Activated T-cell treated with anti-CD3 and anti-CD28 coated beads, Interleukin-2, amount 50 U/mL, for 4 hours (primary cell): ENCODE measurements around the gene C3orf18. TPM values are rescaled to one million over a fixed set of nuclear protein-coding genes. Genes with fewer than 3 reads are reported as not detected.

Experiments
- ATAC-seq, 2 donors: fragments of 200-7000 bp; cut with Tn5 transposase; one replicate each; pipeline ENCODE4 v1.10.0; 2021
- DNase-seq: peaks from one replicate; pipeline ENCODE4 v3.0.0-alpha.2; 2020
- H3K27me3 Mint-ChIP-seq: one replicate; pipeline ENCODE4 v1.8.0; 2021; ENCODE audit warnings: low read depth, mixed read lengths
- H3K36me3 Mint-ChIP-seq: one replicate; pipeline ENCODE4 v1.8.0; 2022; ENCODE audit warnings: mixed read lengths; ENCODE audit not compliant: insufficient read depth
- H3K4me1 Mint-ChIP-seq: one replicate; pipeline ENCODE4 v1.8.0; 2021; ENCODE audit warnings: low read depth, mixed read lengths
- H3K4me3 Mint-ChIP-seq: one replicate; pipeline ENCODE4 v1.8.0; 2021; ENCODE audit warnings: mild to moderate bottlenecking, moderate library complexity, mixed read lengths
- H3K9me3 Mint-ChIP-seq: one replicate; pipeline ENCODE4 v1.8.0; 2021; ENCODE audit warnings: mixed read lengths
- total RNA-seq, 3 donors: library from RNA; stranded (reverse); gene quantifications; one replicate each; pipeline ENCODE4 v1.2.1, GENCODE V29; 2021

C3orf18 gene
- total RNA-seq, 3 donors from 2014 or later = 6.7 to 11.2 (median 9.0) TPM

DNA sequence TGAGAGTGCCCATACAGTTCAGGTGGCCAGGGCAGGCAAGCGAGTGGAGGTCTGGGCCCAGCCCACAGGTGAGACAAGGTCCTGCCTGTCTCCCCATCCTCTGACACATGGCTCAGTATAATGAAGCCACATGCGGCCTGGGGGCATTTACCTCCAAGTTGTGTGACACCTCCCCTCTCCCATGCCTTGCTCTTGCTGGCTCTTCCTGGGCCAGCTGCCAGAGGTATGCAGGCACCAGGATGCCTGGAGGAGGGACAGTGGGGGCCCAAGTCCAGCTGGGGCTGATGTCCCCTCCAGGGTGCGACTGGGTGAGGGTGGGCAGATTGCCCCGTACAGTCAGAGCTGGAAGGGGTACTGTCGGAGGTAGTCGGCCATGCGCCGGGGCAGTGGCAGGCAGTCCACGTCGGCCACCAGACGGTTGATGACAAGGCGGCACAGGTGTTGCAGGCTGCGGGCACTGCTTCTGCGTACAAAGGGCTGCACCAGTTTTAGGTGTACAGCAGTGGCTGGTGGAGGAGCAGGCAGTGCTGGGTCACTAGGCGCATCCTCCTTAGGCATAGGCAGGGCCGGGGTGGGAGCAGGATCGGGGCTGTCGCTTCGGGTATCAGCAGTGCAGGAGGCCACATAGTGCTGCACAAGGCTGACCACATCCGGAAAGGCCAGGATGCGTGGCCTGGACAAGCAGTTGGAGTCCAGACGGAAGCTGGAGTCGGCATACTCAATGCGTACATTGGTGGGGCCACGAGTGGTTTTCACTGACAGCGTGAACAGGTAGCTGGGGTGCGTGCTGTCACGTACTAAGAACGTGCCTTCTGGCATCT is 39.9 kb upstream of the C3orf18 start:
- no peak for ATAC-seq
- no peaks in the 10 kb centered on the region for H3K27me3 Mint-ChIP-seq
- peaks cover 76% of the 10 kb centered on the region for H3K36me3 Mint-ChIP-seq
- no peak for DNase-seq
- no peaks in the 10 kb centered on the region for H3K9me3 Mint-ChIP-seq
- peaks cover 56% of the 10 kb centered on the region for H3K4me1 Mint-ChIP-seq
- H3K4me3 Mint-ChIP-seq = peak overlapping the region; percentile 94

DNA sequence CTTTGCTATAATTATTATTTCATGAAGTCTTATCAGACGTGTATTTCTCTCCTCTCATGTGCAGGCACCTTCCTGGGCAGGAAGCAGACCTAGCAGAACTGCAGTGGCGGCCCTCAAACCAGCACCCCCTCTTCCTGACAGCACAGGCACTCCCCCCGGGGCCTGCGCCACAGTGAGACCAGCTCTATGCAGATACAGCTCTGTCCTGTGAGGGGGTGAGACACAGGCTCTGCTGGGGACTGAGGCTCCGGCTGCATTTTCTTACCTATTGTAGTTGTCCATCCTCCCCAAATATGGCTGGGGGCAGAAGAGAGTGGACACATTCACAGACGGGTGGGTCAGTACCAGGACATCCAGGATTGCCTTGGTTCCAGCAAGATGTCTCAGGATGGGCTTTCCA is 39.0 kb upstream of the C3orf18 start:
- Mint-ChIP-seq H3K9me3 (no peaks in the 10 kb centered on the region), H3K4me3 (peak overlapping the region; percentile 94), H3K27me3 (no peaks in the 10 kb centered on the region), H3K36me3 (peaks cover 74% of the 10 kb centered on the region), H3K4me1 (peaks cover 61% of the 10 kb centered on the region)
- ATAC-seq = no peak
- no peak for DNase-seq

DNA sequence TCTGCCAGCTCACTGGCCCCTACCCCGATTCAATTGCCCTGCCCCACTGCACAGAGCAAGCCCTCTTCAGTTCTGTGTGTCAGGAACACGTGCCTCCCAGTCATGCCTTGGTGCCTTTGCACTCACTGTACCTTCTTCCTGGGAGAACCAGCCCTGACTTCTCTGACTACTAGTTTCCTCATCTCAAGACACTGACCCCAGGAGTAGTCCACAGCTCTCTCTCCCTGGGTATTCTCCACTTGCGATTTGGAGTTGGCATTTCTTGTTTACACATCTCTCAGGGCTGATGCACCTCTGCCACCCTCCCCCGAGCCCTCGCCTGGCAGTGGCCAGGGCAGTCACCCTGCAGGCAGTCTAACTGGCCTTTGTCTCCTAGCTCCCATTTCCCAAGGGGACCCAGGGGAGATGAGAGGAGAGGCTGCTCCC is 38.4 kb upstream of the C3orf18 start:
- ATAC-seq (no peak), DNase-seq (no peak)
- H3K4me1 Mint-ChIP-seq = peaks cover 68% of the 10 kb centered on the region
- H3K4me3 Mint-ChIP-seq = peak overlapping the region; percentile 94
- H3K36me3 Mint-ChIP-seq = peaks cover 72% of the 10 kb centered on the region
- H3K9me3 Mint-ChIP-seq = no peaks in the 10 kb centered on the region
- no peaks in the 10 kb centered on the region for H3K27me3 Mint-ChIP-seq

DNA sequence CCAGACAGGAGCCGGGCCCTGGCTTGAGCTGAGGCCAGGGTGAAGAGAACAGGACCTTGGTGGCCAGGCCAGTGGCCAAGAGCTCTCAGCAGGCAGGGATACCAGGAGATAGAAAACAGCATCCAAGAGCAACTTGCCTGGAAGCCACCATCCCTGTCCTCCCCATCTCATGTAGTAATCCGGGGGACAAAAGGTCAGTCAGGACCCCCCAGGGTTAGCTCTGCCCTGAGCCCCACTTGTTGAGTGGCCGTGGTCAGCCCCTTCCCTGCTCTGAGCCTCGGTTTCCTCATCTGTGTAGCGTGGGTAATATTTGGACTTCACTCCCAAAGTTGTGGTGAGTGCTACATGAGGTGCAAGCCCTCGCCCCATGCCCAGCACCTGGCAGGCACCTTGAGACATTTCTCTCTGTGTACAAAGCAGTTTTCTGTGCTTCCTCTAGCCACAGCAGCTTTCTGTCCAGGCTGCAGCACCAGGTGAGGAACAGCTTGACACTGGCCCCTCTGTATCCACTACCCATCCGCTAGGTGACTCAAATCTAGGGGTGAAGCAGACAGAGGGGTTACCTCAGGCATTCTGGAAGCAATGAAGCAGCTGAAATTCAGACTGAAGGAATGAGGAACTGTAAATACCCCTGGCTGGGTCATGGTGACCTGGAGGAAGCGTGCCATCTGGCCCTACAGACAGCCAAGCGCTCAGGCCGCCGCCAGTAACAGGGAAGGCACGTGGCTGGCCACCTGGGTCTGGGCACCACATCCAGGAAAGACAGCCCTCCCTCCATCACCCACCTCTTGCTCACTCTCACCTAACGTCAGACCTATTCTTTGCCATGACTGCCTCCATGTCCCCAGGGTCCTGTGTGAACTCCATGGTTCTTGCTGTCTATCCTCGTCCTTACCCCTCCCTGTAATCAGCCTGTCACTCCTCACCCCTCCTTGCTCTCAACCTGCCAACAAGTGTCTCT is 37.4 kb upstream of the C3orf18 start:
- H3K4me3 Mint-ChIP-seq = peak overlapping the region; percentile 94
- ATAC-seq (no peak), DNase-seq (no peak)
- H3K4me1 Mint-ChIP-seq = peaks cover 78% of the 10 kb centered on the region
- peaks cover 62% of the 10 kb centered on the region for H3K36me3 Mint-ChIP-seq
- H3K27me3 Mint-ChIP-seq = no peaks in the 10 kb centered on the region
- H3K9me3 Mint-ChIP-seq = no peaks in the 10 kb centered on the region

DNA sequence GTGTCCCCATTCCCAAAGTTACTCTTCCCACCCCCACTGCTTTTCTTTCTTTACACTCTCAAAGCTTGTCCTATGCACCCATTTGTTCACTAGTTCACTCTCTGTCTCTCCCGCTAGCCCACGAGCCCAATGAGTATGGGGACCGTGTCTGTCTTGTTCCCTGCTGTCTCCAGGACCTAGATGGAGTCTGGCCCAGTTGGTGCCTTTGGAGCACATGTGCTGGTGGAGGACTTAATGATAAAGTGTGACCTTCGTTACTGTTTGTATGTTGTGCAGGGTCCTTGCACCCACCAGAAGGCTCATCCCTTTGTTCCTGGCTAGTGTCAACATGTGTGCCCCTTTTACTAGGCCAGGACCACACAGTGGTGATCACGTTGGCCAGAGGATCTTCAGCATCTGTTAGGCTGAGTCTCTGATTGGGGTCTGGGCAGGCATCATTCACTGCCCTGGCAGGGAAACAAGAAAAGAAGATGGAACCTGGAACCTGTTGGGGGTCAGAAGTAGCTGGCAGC is 36.6 kb upstream of the C3orf18 start:
- Mint-ChIP-seq H3K4me3 (peak overlapping the region; percentile 66), H3K4me1 (peaks cover 85% of the 10 kb centered on the region), H3K36me3 (peaks cover 56% of the 10 kb centered on the region), H3K9me3 (no peaks in the 10 kb centered on the region), H3K27me3 (no peaks in the 10 kb centered on the region)
- DNase-seq = no peak
- ATAC-seq = no peak

DNA sequence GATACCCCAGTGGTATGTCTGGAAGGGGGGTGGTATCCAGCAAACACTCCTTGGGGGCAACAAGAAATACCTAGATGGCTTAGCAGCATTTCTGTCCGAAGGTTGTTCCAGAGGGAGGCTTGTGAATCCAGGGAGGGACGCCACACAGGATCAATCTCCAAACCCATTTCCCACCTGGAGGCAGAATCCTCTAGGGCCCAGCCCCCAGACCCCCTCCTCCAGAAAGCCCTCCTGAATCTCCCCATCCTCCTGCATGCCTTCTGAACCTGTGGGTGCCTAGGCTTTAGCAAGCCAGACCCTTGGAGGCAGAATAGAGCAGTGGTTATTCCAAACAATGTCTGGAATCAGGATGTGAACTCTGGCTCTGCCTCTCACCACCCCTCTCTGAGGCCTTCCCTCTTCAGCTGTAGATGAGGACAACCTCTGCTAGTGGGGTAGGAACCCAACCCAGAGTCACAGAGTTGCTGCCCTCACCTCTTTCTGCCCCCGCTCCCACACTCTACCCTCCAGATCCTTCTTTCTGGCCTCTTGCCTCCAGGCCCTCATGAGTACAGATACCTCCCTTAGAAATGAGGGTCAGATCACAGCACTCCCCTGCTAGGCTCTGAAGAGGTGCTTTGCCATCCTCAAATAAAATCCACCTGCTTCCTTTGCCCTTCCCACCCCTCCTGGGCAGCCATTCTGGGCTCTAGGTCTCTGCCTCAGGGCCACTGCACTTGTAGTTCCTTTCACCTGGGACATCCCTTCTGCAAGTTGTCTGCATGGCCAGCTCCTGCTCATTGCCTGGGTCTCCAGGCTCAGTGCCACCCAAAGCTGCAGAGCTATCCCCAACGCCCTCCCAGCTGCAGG is 35.9 kb upstream of the C3orf18 start:
- peaks cover 50% of the 10 kb centered on the region for H3K36me3 Mint-ChIP-seq
- peaks cover 88% of the 10 kb centered on the region for H3K4me1 Mint-ChIP-seq
- ATAC-seq (no peak), DNase-seq (no peak)
- no peaks in the 10 kb centered on the region for H3K27me3 Mint-ChIP-seq
- H3K9me3 Mint-ChIP-seq = no peaks in the 10 kb centered on the region
- H3K4me3 Mint-ChIP-seq = peak overlapping the region; percentile 51

DNA sequence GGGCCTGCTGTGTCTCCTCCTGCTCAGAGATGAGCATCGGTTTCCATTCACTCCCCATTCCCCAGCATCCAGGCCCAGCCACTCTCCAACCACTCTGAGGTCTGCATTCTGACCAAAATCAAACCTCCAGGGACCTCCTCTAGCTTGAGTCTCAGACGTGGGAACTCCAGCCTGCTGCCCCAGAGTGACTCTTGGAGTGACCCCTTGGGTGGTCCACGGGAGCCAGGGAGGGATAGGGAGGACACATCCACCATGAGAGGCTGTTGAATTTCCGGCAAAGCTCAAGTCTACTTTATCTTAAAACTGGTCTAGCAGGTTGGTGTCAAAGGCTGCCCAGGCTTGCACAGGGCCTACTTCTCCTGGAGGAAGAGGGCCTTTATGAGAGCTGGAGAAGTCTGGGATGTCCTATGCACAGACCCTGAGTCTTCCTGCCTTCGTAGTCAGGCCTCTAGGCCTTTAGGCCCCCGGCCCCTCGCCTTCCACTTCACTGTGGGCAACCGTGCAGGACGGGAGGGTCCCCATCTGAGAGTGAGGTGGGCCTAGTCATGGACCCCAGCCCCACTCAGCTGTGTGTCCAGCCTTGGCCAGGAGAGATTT is 35.1 kb upstream of the C3orf18 start:
- Mint-ChIP-seq H3K4me3 (peak overlapping the region; percentile 78), H3K9me3 (no peaks in the 10 kb centered on the region), H3K36me3 (peaks cover 45% of the 10 kb centered on the region), H3K27me3 (no peaks in the 10 kb centered on the region), H3K4me1 (peaks cover 83% of the 10 kb centered on the region)
- ATAC-seq = no peak
- DNase-seq = no peak

DNA sequence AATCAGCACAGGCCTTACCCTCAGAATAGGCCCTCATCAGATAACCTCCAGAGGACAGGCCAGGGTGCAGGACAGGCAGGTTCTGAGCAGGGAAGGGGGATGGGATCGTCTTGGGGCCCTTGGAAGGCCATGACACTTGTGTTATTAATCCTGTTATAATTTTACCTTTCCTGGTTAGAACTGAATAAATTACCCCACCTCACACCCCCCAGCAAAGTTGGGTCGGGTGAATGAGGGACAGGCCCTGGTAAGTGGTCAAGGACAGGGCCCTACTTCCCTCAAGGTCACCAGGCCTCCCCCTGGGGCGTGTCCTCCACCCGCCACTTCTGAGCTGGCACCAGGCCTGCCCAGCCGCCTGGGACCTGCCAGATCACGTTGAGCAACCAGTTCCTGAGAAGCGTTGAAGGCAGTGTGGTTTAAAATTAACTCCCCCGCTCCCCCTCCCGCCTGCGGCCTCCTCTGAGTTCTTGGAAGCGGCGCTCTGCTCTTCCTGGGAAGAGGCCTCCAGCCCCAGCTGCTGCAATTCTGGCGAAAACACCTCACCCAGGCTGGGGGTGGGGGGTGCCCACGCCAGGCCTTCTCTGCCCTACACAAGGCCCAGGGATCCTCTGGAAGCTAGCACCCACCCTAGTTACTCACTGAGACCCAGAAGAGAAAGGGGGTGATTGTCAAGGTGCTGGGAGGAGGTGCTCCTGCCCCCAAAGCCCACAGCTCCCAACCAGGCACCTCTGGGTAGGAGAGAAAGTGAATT is 33.5 kb upstream of the C3orf18 start:
- peak overlapping the region; percentile 78 for H3K4me3 Mint-ChIP-seq
- ATAC-seq = peak; percentile 76 to 78
- no peaks in the 10 kb centered on the region for H3K9me3 Mint-ChIP-seq
- H3K36me3 Mint-ChIP-seq = peaks cover 31% of the 10 kb centered on the region
- DNase-seq = peak; percentile 93
- H3K4me1 Mint-ChIP-seq = peaks cover 76% of the 10 kb centered on the region
- no peaks in the 10 kb centered on the region for H3K27me3 Mint-ChIP-seq

DNA sequence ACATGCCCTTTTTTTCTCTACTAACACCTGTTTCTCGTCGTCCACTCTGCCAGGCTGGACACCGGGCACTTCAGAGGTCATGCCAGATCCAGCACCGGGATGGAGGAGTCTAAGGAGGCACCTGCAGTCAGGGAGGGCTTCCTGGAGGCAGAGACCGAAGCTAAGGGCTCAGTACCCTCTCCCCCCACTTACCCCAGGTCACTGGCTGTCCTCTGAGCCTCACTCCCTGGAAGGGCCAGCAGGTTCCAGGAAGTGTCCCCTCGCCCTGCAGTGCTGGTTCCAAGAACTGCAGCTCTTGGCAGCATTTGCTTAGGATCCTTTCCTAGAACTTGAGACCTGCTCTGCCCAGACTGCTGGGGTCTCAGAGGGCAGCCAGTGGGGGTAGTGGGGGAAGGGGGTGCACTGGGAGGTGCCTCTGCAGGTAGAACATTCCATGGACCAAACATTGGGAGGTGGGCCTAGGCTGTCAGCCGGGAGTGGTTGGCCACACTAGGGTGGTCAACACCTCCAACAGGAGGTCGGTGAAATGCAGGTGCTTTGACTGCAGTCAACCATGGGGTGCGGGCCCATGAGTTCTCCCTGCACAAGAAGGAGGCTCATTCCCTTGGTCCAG is 32.7 kb upstream of the C3orf18 start:
- ATAC-seq = no peak
- Mint-ChIP-seq H3K9me3 (no peaks in the 10 kb centered on the region), H3K4me1 (peaks cover 76% of the 10 kb centered on the region), H3K36me3 (peaks cover 23% of the 10 kb centered on the region), H3K27me3 (no peaks in the 10 kb centered on the region), H3K4me3 (no peak overlapping the region)
- DNase-seq = no peak

DNA sequence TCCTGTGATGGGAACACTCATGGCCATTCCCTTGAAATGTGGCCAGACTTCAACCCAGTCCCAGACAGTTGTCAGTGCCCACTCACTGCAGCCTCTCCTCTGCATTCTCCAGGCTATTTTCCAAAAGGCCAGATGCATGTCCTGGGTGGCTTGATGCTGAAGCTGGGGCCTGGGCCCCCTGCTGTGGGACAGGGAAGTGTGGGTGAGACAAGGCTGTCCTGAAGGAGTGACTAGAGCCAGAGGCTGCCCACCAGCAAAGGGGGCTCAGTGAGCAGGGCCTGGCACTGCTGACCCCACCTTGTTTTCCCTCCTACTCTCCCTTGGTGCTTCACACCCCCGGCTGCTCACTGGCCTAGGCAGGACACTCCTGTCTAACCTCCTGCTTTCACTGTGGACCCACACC is 32.2 kb upstream of the C3orf18 start:
- Mint-ChIP-seq H3K27me3 (no peaks in the 10 kb centered on the region), H3K4me1 (peaks cover 76% of the 10 kb centered on the region), H3K4me3 (no peak overlapping the region), H3K36me3 (peaks cover 18% of the 10 kb centered on the region), H3K9me3 (no peaks in the 10 kb centered on the region)
- DNase-seq (no peak), ATAC-seq (no peak)

DNA sequence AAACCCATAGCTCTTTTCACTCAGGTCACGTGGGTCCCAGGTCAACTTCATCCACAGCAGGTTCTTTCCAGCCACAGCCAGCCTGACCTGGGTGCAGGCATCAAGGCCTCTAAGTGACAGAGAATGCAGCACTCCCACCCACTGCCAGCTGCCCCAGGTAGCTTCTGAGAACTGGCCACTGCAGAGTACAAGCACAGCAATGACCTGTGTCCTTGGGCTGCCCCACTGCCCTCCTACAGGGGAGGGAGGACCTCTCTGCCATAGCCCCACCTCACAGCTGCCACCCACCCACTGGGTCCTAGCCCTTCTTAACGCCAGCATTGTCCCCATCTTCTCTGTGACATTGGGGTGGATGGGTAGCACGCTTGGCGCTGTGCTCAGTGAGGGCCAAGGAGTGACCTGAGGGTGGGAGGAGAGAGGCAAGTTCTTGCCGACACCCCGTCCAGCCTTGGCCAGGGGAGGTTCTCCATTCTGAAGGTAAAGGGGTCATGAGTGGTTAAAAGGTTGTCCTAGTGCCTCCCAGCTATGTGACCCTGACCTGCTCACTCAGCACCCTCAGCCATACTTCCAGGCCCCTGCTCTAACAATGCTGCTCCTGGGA is 31.7 kb upstream of the C3orf18 start:
- peaks cover 14% of the 10 kb centered on the region for H3K36me3 Mint-ChIP-seq
- no peaks in the 10 kb centered on the region for H3K9me3 Mint-ChIP-seq
- H3K4me3 Mint-ChIP-seq = no peak overlapping the region
- DNase-seq (no peak), ATAC-seq (no peak)
- no peaks in the 10 kb centered on the region for H3K27me3 Mint-ChIP-seq
- H3K4me1 Mint-ChIP-seq = peaks cover 76% of the 10 kb centered on the region

DNA sequence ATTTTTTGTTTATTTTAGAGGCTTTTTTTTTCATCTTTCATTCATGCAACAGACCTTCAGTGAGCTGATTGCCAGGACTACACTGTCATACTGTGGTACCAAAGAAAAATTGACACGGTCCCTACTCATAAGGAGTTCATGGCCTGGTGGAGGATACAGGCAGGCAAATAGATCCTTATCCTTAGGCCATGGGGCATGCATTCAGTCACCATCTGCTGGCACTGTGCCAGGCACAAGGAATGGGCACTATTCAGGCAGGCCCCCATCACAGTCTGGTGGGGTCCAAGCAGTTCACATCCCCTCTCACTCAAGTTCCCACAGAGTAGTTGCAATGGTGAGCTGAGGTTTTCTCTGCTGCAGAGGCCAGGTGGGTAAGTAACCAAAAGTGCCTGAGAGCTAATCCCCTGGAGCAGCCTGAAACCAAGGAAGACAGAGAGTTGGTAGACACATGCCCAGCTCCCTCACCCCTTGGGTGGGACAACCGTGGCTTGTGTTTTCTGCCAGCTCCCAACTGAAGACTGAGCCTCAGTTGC is 26.8 kb upstream of the C3orf18 start:
- Mint-ChIP-seq H3K27me3 (no peaks in the 10 kb centered on the region), H3K9me3 (no peaks in the 10 kb centered on the region), H3K36me3 (peaks cover 3% of the 10 kb centered on the region), H3K4me3 (no peak overlapping the region), H3K4me1 (peaks cover 73% of the 10 kb centered on the region)
- no peak for DNase-seq
- no peak for ATAC-seq
